DOHH2 (cell line): ENCODE results near the gene NRXN3.

Source experiments
- EZH2phosphoT487 ChIP-seq: fragments of 200-600 bp; sonication (generic); IDR thresholded peaks from 2 replicates; pipeline ENCODE4 v1.6.1; 2017; ENCODE audit warnings: borderline replicate concordance, mild to moderate bottlenecking, antibody characterized with exemption, low read length, moderate library complexity, mixed read lengths
- TF ChIP-seq, protein P1 (sequence below): fragments of 200-600 bp; sonication (generic); IDR thresholded peaks from one replicate; pipeline ENCODE4 v1.5.1; 2014; ENCODE audit warnings: antibody characterized with exemption, mild to moderate bottlenecking, low read depth, low read length; ENCODE audit not compliant: poor library complexity, severe bottlenecking

DNA sequence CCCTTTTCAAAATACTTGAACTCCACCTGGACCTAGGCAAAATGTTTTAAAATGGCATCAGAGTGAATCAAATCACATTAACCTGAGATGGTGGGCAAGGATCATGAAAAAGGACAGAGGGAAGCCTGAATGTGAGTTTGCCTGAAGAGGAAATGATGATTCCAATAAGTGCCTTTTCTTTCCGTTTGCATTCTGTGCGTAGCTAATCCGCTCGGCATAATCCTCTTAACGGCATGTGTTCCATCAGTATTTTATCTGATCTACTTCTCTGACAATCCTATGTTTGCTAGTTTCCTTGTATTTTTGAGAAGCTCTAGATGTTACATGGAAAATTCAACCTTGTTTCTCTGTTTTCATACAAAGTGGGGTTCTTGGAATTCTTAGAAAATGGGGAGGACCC lies 354.6 kb downstream of the NRXN3 start:
- TF ChIP-seq, protein P1, sequence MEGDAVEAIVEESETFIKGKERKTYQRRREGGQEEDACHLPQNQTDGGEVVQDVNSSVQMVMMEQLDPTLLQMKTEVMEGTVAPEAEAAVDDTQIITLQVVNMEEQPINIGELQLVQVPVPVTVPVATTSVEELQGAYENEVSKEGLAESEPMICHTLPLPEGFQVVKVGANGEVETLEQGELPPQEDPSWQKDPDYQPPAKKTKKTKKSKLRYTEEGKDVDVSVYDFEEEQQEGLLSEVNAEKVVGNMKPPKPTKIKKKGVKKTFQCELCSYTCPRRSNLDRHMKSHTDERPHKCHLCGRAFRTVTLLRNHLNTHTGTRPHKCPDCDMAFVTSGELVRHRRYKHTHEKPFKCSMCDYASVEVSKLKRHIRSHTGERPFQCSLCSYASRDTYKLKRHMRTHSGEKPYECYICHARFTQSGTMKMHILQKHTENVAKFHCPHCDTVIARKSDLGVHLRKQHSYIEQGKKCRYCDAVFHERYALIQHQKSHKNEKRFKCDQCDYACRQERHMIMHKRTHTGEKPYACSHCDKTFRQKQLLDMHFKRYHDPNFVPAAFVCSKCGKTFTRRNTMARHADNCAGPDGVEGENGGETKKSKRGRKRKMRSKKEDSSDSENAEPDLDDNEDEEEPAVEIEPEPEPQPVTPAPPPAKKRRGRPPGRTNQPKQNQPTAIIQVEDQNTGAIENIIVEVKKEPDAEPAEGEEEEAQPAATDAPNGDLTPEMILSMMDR = no peak
- TF ChIP-seq EZH2phosphoT487 = no peak
